Activated CD4-positive, alpha-beta T cell treated with anti-CD3 and anti-CD28 coated beads for 36 hours (primary cell): Measurements from ENCODE around the gene VPS45. TPM values are rescaled to one million over a fixed set of nuclear protein-coding genes. Genes with fewer than 3 reads are reported as not detected.

Experiments used
- ATAC-seq: fragments of 200-7000 bp; cut with Tn5 transposase; one replicate; pipeline ENCODE4 v1.10.0; 2021; ENCODE audit warnings: mild to moderate bottlenecking, moderate library complexity
- CTCF ChIA-PET: fragments of 350-600 bp; sonication (Branson Sonifier 250); formaldehyde crosslinking; loops from one replicate; lab custom pipeline; 2021; ENCODE audit warnings: antibody characterized with exemption; lab: Charles Lee
- POLR2A ChIA-PET: fragments of 350-600 bp; sonication (Branson Sonifier 250); formaldehyde crosslinking; loops from one replicate; lab custom pipeline; 2021; ENCODE audit warnings: antibody characterized with exemption, inconsistent platforms; lab: Charles Lee
- DNase-seq: peaks from one replicate; pipeline ENCODE4 v3.0.0-alpha.2; 2020
- H3K27ac Mint-ChIP-seq: one replicate; pipeline ENCODE4 v1.8.0; 2021; ENCODE audit warnings: mixed read lengths
- H3K27me3 Mint-ChIP-seq: one replicate; pipeline ENCODE4 v1.8.0; 2021; ENCODE audit warnings: mixed read lengths
- H3K36me3 Mint-ChIP-seq: one replicate; pipeline ENCODE4 v1.8.0; 2021; ENCODE audit warnings: low read depth, mixed read lengths
- H3K4me1 Mint-ChIP-seq: one replicate; pipeline ENCODE4 v1.8.0; 2021; ENCODE audit warnings: mixed read lengths
- H3K4me3 Mint-ChIP-seq: one replicate; pipeline ENCODE4 v1.8.0; 2021; ENCODE audit warnings: mild to moderate bottlenecking, moderate library complexity, mixed read lengths
- H3K9me3 Mint-ChIP-seq: one replicate; pipeline ENCODE4 v1.8.0; 2021; ENCODE audit warnings: low read depth, mixed read lengths
- intact Hi-C, 2 experiments: fragments of 100-400 bp; cut with DNase I in 1 of 2; cut with micrococcal nuclease in 1 of 2; formaldehyde crosslinking; loops; one replicate each; pipeline versions ENCODE4 v1.14.2 to v1.15.1; 2022 to 2024; cut with DNase I, micrococcal nuclease
- total RNA-seq, 2 experiments: library from RNA; stranded (reverse); gene quantifications; one replicate each; pipeline ENCODE4 v1.2.3, GENCODE V29; 2021

The VPS45 gene, protein sequence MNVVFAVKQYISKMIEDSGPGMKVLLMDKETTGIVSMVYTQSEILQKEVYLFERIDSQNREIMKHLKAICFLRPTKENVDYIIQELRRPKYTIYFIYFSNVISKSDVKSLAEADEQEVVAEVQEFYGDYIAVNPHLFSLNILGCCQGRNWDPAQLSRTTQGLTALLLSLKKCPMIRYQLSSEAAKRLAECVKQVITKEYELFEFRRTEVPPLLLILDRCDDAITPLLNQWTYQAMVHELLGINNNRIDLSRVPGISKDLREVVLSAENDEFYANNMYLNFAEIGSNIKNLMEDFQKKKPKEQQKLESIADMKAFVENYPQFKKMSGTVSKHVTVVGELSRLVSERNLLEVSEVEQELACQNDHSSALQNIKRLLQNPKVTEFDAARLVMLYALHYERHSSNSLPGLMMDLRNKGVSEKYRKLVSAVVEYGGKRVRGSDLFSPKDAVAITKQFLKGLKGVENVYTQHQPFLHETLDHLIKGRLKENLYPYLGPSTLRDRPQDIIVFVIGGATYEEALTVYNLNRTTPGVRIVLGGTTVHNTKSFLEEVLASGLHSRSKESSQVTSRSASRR
- 10 to 100 TPM; 18.5 to 20.6 TPM for total RNA-seq

DNA sequence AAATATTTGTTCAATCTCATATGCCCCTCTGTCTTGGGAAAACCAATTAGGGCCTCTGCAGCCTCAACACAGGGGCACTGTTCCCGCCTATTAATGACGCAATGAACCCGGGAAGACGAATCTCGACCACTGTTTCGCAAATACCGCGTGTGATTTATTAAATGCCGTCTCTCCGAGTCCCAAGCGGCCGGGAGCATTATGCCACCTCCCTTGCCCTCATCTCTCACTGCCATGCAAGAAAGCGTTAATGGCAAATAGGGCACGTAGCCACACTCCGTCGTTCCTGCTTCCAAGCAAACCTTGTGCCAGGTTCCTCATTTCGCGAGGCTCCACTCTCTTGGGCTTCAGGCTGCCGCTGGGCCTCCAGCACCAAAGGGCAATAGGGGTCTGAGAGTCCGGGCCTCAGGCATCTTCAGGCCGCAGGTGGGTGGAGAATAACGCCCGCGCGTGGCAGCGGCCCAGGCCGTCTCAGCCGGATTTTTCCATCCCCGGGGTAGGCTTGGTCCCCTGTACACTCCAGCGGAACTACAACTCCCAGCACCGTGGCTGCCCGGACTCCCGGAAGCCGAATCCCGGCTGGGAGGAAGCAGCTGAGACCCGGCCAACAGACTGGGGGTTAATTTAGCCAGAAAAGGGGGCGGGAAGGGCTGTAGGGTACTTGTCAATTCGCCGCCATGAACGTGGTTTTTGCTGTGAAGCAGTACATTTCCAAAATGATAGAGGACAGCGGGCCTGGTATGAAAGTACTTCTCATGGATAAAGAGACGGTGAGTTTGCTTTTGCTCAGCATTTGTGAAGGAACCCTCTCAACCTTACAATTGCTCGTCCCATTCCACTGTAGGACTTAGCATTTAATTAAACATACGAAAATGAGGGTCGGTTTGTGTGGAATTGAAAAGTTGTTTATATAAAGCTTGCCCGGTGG, at the start of gene VPS45:
TSS of gene VPS45 (plus strand) at position 593 of the 925 bp plus-strand sequence. CDS start at position 675, 82 bp downstream.
- Mint-ChIP-seq H3K36me3 (peaks cover 7% of the 10 kb centered on the region), H3K27me3 (no peaks in the 10 kb centered on the region), H3K27ac (peak within 1 kb of the TSS; percentile 95), H3K9me3 (no peaks in the 10 kb centered on the region), H3K4me3 (peak within 1 kb of the TSS; percentile 94), H3K4me1 (peaks cover 33% of the 10 kb centered on the region)
- CTCF ChIA-PET = interaction anchor here (0.6 to 3.0 kb wide), 8 partner anchors 80 to 144 kb away, joined by 3 to 15 read pairs (median 4); no protein-coding TSS in a partner anchor
- peak; percentile 93 for DNase-seq
- intact Hi-C loops = loop anchor here (1.0 to 5.0 kb wide), 9 partner anchors 57 to 420 kb away; partner anchors contain the start of genes BOLA1 (in 1 of the 2), OTUD7B (in 1 of the 2), PLEKHO1 (in 1 of the 2) and SF3B4 (in 1 of the 2)
- ATAC-seq = peak; percentile 98
- POLR2A ChIA-PET = interaction anchor here (1.5 kb wide), 1 partner anchor 180 kb away, joined by 6 read pairs; a partner anchor contains a TSS

DNA sequence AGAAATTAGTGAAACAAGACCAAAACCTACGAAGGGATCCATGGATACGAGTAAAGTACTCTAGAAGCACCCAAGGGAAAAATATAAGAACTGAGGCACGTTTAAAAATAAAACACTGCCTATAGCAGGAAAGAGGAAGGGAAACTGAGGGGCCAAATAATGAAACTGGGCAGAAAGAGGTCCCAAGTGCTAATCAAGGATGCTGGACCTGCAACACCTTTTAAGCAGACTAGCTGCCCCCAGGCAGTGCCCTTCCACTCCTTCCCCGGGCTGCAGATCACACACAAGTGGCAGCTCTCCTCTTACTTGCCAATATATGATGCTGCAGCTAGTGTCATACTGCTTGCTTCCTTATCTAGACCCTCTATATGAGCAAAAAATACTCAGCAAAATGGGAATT, 49.4 kb upstream of the VPS45 start:
- Mint-ChIP-seq H3K9me3 (no peaks in the 10 kb centered on the region), H3K27ac (no peak overlapping the region), H3K27me3 (peaks cover under 1% of the 10 kb centered on the region), H3K4me3 (no peak overlapping the region), H3K36me3 (no peaks in the 10 kb centered on the region), H3K4me1 (no peaks in the 10 kb centered on the region)
- ATAC-seq (no peak), DNase-seq (no peak)
- intact Hi-C loops = no loop called here
- POLR2A ChIA-PET = no interaction called here
- CTCF ChIA-PET = no interaction called here

DNA sequence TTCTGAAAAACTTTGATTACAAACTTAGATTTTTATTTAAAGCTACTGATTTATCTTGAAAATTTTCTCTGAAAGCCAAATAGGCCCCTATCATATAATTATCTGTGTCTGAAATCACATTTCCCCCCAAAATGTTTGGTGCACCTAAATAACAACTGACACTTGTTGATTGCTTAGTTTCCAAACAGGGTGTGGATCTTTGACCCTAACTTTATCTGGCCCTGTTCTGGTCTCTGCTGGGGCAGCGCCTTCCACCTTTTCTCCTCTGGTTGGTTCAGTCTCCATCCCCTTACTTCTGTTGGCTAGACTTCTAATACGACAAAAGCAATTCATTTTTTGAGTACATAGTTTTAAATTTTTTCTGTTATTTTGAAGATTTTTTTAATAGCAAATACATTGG, 46.9 kb upstream of the VPS45 start:
- no peak for ATAC-seq
- Mint-ChIP-seq H3K9me3 (no peaks in the 10 kb centered on the region), H3K27ac (no peak overlapping the region), H3K4me1 (no peaks in the 10 kb centered on the region), H3K36me3 (no peaks in the 10 kb centered on the region), H3K27me3 (peaks cover 5% of the 10 kb centered on the region), H3K4me3 (no peak overlapping the region)
- ChIA-PET CTCF (no interaction called here), POLR2A (no interaction called here)
- no peak for DNase-seq
- intact Hi-C loops = no loop called here

DNA sequence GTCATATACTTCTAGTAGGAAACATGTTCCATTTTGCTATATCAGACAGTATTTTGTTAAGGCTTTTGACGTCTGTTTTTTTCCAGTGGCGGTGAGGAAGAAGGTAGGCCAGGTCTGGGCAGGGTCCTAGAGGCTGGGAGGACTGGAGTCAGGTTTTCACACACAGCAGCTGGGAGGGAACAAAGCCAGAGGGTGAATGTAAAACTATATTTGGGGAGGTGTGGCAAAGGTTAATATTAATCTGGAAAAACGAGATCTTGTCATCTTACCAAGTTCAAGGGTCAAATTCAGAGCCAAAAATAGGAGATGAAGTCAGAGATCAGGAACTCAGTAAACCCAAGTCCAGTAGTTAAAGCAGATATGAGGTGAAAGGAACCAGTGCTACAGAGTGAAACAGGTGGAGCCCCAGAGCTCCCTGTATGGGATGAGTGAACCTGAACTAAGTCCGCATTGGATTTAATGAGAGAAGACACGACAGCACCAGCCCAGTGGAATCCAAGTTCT, 46.3 kb upstream of the VPS45 start:
- ChIA-PET POLR2A (no interaction called here), CTCF (no interaction called here)
- H3K4me3 Mint-ChIP-seq = no peak overlapping the region
- no peak for ATAC-seq
- intact Hi-C loops = no loop called here
- no peaks in the 10 kb centered on the region for H3K36me3 Mint-ChIP-seq
- no peak overlapping the region for H3K27ac Mint-ChIP-seq
- no peak for DNase-seq
- H3K4me1 Mint-ChIP-seq = no peaks in the 10 kb centered on the region
- no peaks in the 10 kb centered on the region for H3K9me3 Mint-ChIP-seq
- H3K27me3 Mint-ChIP-seq = peaks cover 5% of the 10 kb centered on the region

DNA sequence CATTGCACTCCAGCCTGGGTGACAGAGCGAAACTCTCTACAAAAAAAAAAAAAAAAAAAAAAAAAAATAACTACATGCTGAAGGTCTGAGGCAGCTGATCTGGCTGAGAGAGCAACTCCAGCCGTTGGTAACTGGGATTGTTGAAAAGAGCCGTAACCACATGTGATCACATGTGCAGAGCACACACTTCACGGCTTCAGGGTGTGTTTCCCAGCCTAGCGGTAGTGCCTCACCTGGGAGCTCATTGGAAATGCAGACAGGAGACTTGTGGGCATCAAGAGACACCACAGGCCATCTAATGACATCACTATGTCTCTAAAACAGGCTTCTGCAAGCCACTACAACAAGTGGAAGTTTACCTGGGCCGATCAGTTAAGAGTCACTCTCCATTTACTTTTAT, 45.2 kb upstream of the VPS45 start:
- Mint-ChIP-seq H3K4me1 (no peaks in the 10 kb centered on the region), H3K27ac (no peak overlapping the region), H3K27me3 (peaks cover 5% of the 10 kb centered on the region), H3K36me3 (no peaks in the 10 kb centered on the region), H3K9me3 (no peaks in the 10 kb centered on the region), H3K4me3 (no peak overlapping the region)
- intact Hi-C loops = no loop called here
- ChIA-PET POLR2A (no interaction called here), CTCF (interaction anchor here (1.0 to 1.1 kb wide), 2 partner anchors 8 to 164 kb away, joined by 3 to 4 read pairs; no protein-coding TSS in a partner anchor)
- DNase-seq = no peak
- ATAC-seq = no peak

DNA sequence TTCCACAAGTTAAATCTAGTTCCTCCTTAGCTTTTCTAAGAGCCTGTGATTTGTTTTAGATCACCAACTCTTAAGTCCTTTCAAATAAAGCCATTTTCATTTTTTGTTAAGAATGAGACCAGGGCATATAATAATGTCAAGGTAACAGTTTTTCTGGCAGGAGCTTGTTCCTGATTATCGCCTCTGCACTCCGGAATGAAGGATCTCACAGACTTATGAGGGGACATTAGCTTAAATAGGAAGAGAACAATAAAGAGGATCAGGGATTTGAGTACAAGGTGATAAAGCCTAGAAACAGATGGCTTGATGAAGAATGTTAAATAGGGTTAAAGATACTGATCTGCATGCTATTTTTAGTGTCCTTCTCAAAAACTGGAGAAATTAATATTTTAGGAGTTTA, 43.4 kb upstream of the VPS45 start:
- Mint-ChIP-seq H3K27ac (no peak overlapping the region), H3K27me3 (peaks cover 5% of the 10 kb centered on the region), H3K4me1 (no peaks in the 10 kb centered on the region), H3K4me3 (no peak overlapping the region), H3K9me3 (no peaks in the 10 kb centered on the region), H3K36me3 (no peaks in the 10 kb centered on the region)
- DNase-seq = no peak
- no peak for ATAC-seq
- ChIA-PET POLR2A (interaction anchor here (0.7 kb wide), 1 partner anchor 137 kb away, joined by 3 read pairs; no protein-coding TSS in a partner anchor), CTCF (interaction anchor here (0.8 to 1.2 kb wide), 3 partner anchors 11 to 26 kb away, joined by 3 read pairs; no protein-coding TSS in a partner anchor)
- intact Hi-C loops = no loop called here

DNA sequence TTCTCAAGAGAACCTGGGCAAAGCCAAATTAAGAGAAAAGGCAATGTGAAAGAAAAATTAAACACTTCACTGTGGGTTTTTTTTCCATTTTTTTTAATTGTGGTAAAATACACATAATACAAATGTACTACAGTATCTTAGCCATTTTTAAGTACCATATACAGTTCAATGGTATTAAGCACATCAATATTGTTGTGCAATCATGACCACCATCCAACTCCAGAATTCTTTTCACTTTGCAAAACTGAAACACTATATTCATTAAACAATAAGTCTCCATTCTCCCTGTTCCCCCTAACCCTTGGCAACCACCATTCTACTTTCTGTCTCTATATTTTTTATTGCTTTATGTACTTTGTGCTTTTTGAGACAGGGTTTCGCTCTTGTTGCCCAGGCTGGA, 39.3 kb upstream of the VPS45 start:
- intact Hi-C loops = no loop called here
- POLR2A ChIA-PET = no interaction called here

DNA sequence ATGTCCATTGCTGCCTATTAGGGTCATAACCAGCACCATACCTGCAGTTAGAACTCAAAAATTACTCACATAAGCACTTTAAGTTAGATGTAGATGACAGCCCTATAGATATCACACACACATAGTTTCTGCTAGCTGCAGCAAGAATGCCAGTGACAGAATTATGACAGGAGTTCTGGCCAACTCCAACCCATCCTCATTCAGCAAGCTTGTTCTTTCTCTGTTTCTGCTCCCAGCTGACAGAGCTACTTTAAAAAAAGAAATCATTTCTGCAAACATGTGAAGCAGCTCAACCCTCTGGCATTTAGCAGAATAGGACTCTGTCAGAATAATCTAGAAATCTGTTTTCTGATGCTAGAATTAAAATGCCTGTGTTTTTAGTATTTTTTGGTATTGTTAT, 33.2 kb upstream of the VPS45 start:
- ATAC-seq (no peak), DNase-seq (no peak)
- H3K4me1 Mint-ChIP-seq = no peaks in the 10 kb centered on the region
- H3K9me3 Mint-ChIP-seq = no peaks in the 10 kb centered on the region
- CTCF ChIA-PET = interaction anchor here (0.6 to 1.5 kb wide), 2 partner anchors 72 to 153 kb away, joined by 3 to 4 read pairs; no protein-coding TSS in a partner anchor
- no peak overlapping the region for H3K4me3 Mint-ChIP-seq
- POLR2A ChIA-PET = no interaction called here
- H3K27me3 Mint-ChIP-seq = peaks cover 4% of the 10 kb centered on the region
- no peaks in the 10 kb centered on the region for H3K36me3 Mint-ChIP-seq
- intact Hi-C loops = no loop called here
- no peak overlapping the region for H3K27ac Mint-ChIP-seq

More for the DNA sequence above, 39.3 kb upstream of the VPS45 start:
- H3K4me3 Mint-ChIP-seq = no peak overlapping the region
- no peaks in the 10 kb centered on the region for H3K36me3 Mint-ChIP-seq
- H3K9me3 Mint-ChIP-seq = no peaks in the 10 kb centered on the region
- no peak overlapping the region for H3K27ac Mint-ChIP-seq
- peaks cover 7% of the 10 kb centered on the region for H3K27me3 Mint-ChIP-seq
- H3K4me1 Mint-ChIP-seq = no peaks in the 10 kb centered on the region
- DNase-seq (no peak), ATAC-seq (no peak)
- CTCF ChIA-PET = no interaction called here

DNA sequence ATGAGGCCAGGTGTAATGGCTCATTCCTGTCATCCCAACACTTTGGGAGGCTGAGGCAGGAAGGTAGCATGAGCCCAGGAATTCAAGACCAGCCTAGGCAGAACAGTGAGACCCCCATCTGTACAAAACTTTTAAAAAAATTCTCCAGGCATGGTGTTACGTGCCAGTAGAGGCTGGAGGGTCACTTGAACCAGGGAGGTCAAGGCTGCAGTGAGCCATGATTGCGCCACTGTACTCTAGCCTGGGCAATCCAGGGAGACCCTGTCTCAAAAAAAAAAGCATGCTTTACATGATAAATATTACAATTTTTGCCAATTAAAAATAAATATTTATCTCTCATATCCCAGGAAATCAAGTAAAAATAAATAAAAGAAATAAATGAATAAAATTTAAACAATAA, 17.6 kb upstream of the VPS45 start:
- Mint-ChIP-seq H3K27ac (no peak overlapping the region), H3K4me1 (peaks cover 2% of the 10 kb centered on the region), H3K36me3 (no peaks in the 10 kb centered on the region), H3K9me3 (no peaks in the 10 kb centered on the region), H3K4me3 (no peak overlapping the region), H3K27me3 (peaks cover 3% of the 10 kb centered on the region)
- DNase-seq (no peak), ATAC-seq (no peak)
- ChIA-PET CTCF (interaction anchor here (0.5 to 2.6 kb wide), 6 partner anchors 14 to 162 kb away, joined by 3 to 31 read pairs (median 6); a partner anchor contains a TSS), POLR2A (interaction anchor here (1.5 kb wide), 1 partner anchor 162 kb away, joined by 6 read pairs; a partner anchor contains a TSS)
- intact Hi-C loops = loop anchor here (1.0 to 2.0 kb wide), 4 partner anchors 88 to 162 kb away; partner anchors contain the start of genes BOLA1 (in 1 of the 2) and SF3B4 (in 1 of the 2)

DNA sequence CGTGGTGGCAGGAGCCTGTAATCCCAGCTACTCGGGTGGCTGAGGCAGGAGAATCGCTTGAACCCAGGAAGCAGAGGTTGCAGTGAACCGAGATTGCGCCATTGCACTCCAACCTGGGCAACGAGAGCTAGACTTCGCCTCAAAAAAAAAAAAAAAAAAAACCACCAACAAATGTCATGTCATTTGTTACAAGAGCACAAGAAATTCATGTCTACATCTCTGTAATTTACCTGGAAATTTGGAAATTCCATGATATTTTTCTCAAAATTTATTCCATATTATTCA, 16.5 kb upstream of the VPS45 start:
- peaks cover 2% of the 10 kb centered on the region for H3K4me1 Mint-ChIP-seq

More for the DNA sequence above, 16.5 kb upstream of the VPS45 start:
- ChIA-PET CTCF (interaction anchor here (0.7 to 2.6 kb wide), 6 partner anchors 13 to 89 kb away, joined by 3 to 31 read pairs (median 6); no protein-coding TSS in a partner anchor), POLR2A (interaction anchor here (1.5 kb wide), 1 partner anchor 164 kb away, joined by 6 read pairs; a partner anchor contains a TSS)
- no peaks in the 10 kb centered on the region for H3K9me3 Mint-ChIP-seq
- DNase-seq (no peak), ATAC-seq (no peak)
- peaks cover 3% of the 10 kb centered on the region for H3K27me3 Mint-ChIP-seq
- intact Hi-C loops = loop anchor here in 1 of 2 experiments (2.0 kb wide), 1 partner anchor 152 kb away; the partner anchor contains the start of gene BOLA1
- no peak overlapping the region for H3K27ac Mint-ChIP-seq
- H3K36me3 Mint-ChIP-seq = no peaks in the 10 kb centered on the region
- H3K4me3 Mint-ChIP-seq = no peak overlapping the region
